Measurements from ENCODE around the gene SDHD. TPM values are rescaled to one million over a fixed set of nuclear protein-coding genes. Genes with fewer than 3 reads are reported as not detected.
A peak's percentile ranks its signal among the peaks of the same experiment; 100 is the strongest.

Gene SDHD
- total and polyA plus RNA-seq, 9 of the 15 experiments (the other 6 are each of a cell fraction or from before 2014, with no cell fraction given): 150 to 1,225 (median 215) TPM

DNA sequence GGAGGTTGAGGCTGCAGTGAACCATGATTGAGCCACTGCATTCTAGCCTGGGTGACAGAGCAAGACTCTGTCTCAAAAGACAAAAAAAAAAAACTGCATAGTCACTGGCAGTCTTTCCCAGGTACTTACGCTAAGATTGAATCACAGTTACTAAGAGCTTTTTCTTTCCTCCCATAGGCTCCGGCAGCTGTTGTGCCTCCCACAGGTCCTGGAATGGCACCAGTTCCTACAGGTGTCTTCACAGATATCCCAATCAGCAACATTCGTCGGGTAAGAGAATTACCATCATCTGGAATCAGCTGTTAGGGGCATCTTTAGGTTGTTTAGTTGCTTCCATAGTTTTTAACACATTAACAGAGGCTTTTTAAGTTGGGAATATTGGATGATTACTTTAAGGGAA, 41.7 kb upstream of the SDHD start (continued):
- no peak for TF ChIP-seq NR2C2 (CRISPR knock-in tag; IDR thresholded peaks at IDR 0.05)
- no peak for TF ChIP-seq NR2C2 (tag; IDR thresholded peaks at IDR 0.05)
- TF ChIP-seq CEBPB (tag; IDR thresholded peaks at IDR 0.05): no peak
- TF ChIP-seq PTTG1 (tag; IDR thresholded peaks at IDR 0.05; ENCODE audit: low read depth): no peak
- TF ChIP-seq ZNF717 (CRISPR knock-in tag; IDR thresholded peaks at IDR 0.05): no peak
- no peak for TF ChIP-seq HDAC8 (tag; IDR thresholded peaks at IDR 0.05)
- TF ChIP-seq NR2C1 (IDR thresholded peaks at IDR 0.05): no peak
- no peak for TF ChIP-seq NR2C1 (tag; IDR thresholded peaks at IDR 0.05)
- TF ChIP-seq FIP1L1 (IDR thresholded peaks at IDR 0.05; ENCODE audit: low read depth, low read length, poor library complexity, severe bottlenecking): no peak
- no peak for TF ChIP-seq TEAD2 (tag; IDR thresholded peaks at IDR 0.05)
- no peak for TF ChIP-seq MYBL2 (IDR thresholded peaks at IDR 0.05; ENCODE audit: low read depth)
- no peak for TF ChIP-seq MYBL2 (CRISPR knock-in tag; IDR thresholded peaks at IDR 0.05; ENCODE audit: borderline replicate concordance)
- no peak for TF ChIP-seq BRCA1 (IDR thresholded peaks at IDR 0.05)
- no peak for TF ChIP-seq BRCA1 (CRISPR knock-in tag; IDR thresholded peaks at IDR 0.05)
- TF ChIP-seq REST (IDR thresholded peaks at IDR 0.05; ENCODE audit: borderline replicate concordance): no peak
- TF ChIP-seq REST (CRISPR knock-in tag; IDR thresholded peaks at IDR 0.05; ENCODE audit: low read depth): no peak
- no peak for TF ChIP-seq RBM22 (IDR thresholded peaks at IDR 0.05; ENCODE audit: low read depth, low read length, poor library complexity, severe bottlenecking)
- no peak for TF ChIP-seq HOMEZ (CRISPR knock-in tag; IDR thresholded peaks at IDR 0.05)
- TF ChIP-seq KLF16 (IDR thresholded peaks at IDR 0.05): peak; percentile 55; the same call in 1 of the 2 replicates
- TF ChIP-seq, protein P1, sequence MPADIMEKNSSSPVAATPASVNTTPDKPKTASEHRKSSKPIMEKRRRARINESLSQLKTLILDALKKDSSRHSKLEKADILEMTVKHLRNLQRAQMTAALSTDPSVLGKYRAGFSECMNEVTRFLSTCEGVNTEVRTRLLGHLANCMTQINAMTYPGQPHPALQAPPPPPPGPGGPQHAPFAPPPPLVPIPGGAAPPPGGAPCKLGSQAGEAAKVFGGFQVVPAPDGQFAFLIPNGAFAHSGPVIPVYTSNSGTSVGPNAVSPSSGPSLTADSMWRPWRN (IDR thresholded peaks at IDR 0.05; ENCODE audit: low read depth): 0 out of 2 replicates have a peak, but pooled peaks have one; percentile 39
- no peak for TF ChIP-seq CHD1 (IDR thresholded peaks at IDR 0.05; ENCODE audit: low read length)
- no peak for TF ChIP-seq TEAD1 (CRISPR knock-in tag; IDR thresholded peaks at IDR 0.05)

All from K562 (cell line).